WI38 (cell line): ENCODE measurements around the gene AP2A1.
A peak's percentile ranks its signal among the peaks of the same experiment; 100 is the strongest.

Experiments
- H3K4me3 ChIP-seq: 2 replicates; pipeline ENCODE4 v1.5.1; 2011; ENCODE audit warnings: low read depth, mild to moderate bottlenecking, control low read depth, low read length
- CTCF ChIP-seq: IDR thresholded peaks from 2 replicates; pipeline ENCODE4 v1.5.1; 2012; ENCODE audit warnings: low read depth, mild to moderate bottlenecking, control low read depth, low read length

AP2A1 gene

GRCh38 chr19:49847731-49848696 is 81.2 kb downstream of the AP2A1 start:
- TF ChIP-seq CTCF = no peak
- H3K4me3 ChIP-seq = no peak overlapping the region

- H3K4me3 ChIP-seq = no peak overlapping the region
- no peak for TF ChIP-seq CTCF
Observed at GRCh38 chr19:49848938-49849337, 82.1 kb downstream of the AP2A1 start.

- TF ChIP-seq CTCF = no peak
- no peak overlapping the region for H3K4me3 ChIP-seq
Observed at GRCh38 chr19:49849433-49850220, 82.8 kb downstream of the AP2A1 start.

- peak overlapping the region; percentile 80 for H3K4me3 ChIP-seq
Observed at GRCh38 chr19:49850221-49850486, 83.4 kb downstream of the AP2A1 start.

GRCh38 chr19:49850487-49851342 is 83.9 kb downstream of the AP2A1 start, which contains the start of gene PTOV1:
Gene PTOV1, plus strand, starts transcription at chr19:49851159.
- TF ChIP-seq CTCF = no peak
- peak within 1 kb of the TSS; percentile 80 for H3K4me3 ChIP-seq

More at GRCh38 chr19:49850221-49850486, 83.4 kb downstream of the AP2A1 start:
- TF ChIP-seq CTCF = no peak

GRCh38 chr19:49851456-49852259 is 84.9 kb downstream of the AP2A1 start:
- H3K4me3 ChIP-seq = peak overlapping the region; percentile 80
- TF ChIP-seq CTCF = no peak
